B cell (primary cell): ENCODE data around the gene HES6. TPM values are rescaled to one million over a fixed set of nuclear protein-coding genes. Genes with fewer than 3 reads are reported as not detected.
A peak's percentile ranks its signal among the peaks of the same experiment; 100 is the strongest.

ENCODE experiments used
- ATAC-seq: fragments of 200-7000 bp; cut with Tn5 transposase; one replicate; pipeline ENCODE4 v1.10.0; 2021; ENCODE audit warnings: low read depth, mild to moderate bottlenecking, moderate number of reproducible peaks, moderate library complexity
- CTCF ChIA-PET: fragments of 350-600 bp; sonication (Branson Sonifier 250); formaldehyde crosslinking; loops from one replicate; lab custom pipeline; 2021; ENCODE audit warnings: antibody characterized with exemption, inconsistent platforms; lab: Charles Lee
- POLR2A ChIA-PET: fragments of 350-600 bp; sonication (Branson Sonifier 250); formaldehyde crosslinking; loops from one replicate; lab custom pipeline; 2021; ENCODE audit warnings: antibody characterized with exemption; lab: Charles Lee
- DNase-seq: peaks from one replicate; pipeline ENCODE4 v3.0.0; 2013
- H2AFZ ChIP-seq: 2 replicates; pipeline ENCODE4 v1.6.1; 2012; ENCODE audit warnings: mild to moderate bottlenecking, low read depth, low read length; ENCODE audit not compliant: insufficient read depth, poor library complexity, severe bottlenecking
- H3K27ac ChIP-seq, 2 donors: 1 replicate in 1 of 2; 2 replicates in 1 of 2; pipeline ENCODE4 v1.5.1; 2012 to 2013; ENCODE audit warnings: low read length in 2 of 2, mild to moderate bottlenecking in 2 of 2, moderate library complexity in 1 of 2
- H3K27me3 ChIP-seq, 4 experiments: fragments of 200-600 bp in 1 of 4; sonication (generic) in 1 of 4; replicated peaks in 1 of 4; 1 replicate in 2 of 4; 2 replicates in 2 of 4; pipeline versions ENCODE4 v1.6.1 to v1.7.0; 2013 to 2016; ENCODE audit warnings: low read length in 3 of 4, mild to moderate bottlenecking in 2 of 4, mixed read lengths in 1 of 4, moderate library complexity in 1 of 4; ENCODE audit not compliant: insufficient read depth in 4 of 4, control insufficient read depth in 3 of 4; ENCODE audit errors: control extremely low read depth in 1 of 4
- H3K36me3 ChIP-seq, 2 experiments: replicated peaks in 1 of 2; 1 replicate in 1 of 2; 2 replicates in 1 of 2; pipeline versions ENCODE4 v1.6.1 to v1.7.1; 2013; ENCODE audit warnings: low read length in 1 of 2; ENCODE audit not compliant: insufficient read depth in 2 of 2, control insufficient read depth in 1 of 2; ENCODE audit errors: control extremely low read depth in 1 of 2, extremely low read depth in 1 of 2
- H3K4me1 ChIP-seq, 2 donors: fragments of 200-600 bp in 1 of 2; sonication (generic) in 1 of 2; 1 replicate in 1 of 2; 2 replicates in 1 of 2; pipeline versions ENCODE4 v1.5.1 to v1.6.1; 2013 to 2017; ENCODE audit warnings: low read length in 2 of 2; ENCODE audit not compliant: control insufficient read depth in 2 of 2, insufficient read depth in 2 of 2
- H3K4me2 ChIP-seq: replicated peaks from 2 replicates; pipeline ENCODE3; 2012; ENCODE audit warnings: mild to moderate bottlenecking, low read depth, low read length; ENCODE audit not compliant: poor library complexity, severe bottlenecking
- H3K4me3 ChIP-seq, 5 experiments: fragments of 200-600 bp in 1 of 5; sonication (generic) in 1 of 5; 1 replicate in 3 of 5; 2 replicates in 2 of 5; pipeline versions ENCODE4 v1.5.1 to v1.7.0; 2011 to 2016; ENCODE audit warnings: low read length in 4 of 5, mild to moderate bottlenecking in 4 of 5, low read depth in 2 of 5, control low read depth in 1 of 5, moderate library complexity in 1 of 5; ENCODE audit not compliant: insufficient read depth in 1 of 5; ENCODE audit errors: control extremely low read depth in 1 of 5, extremely low read depth in 1 of 5
- H3K79me2 ChIP-seq: fragments of 200-600 bp; sonication (generic); one replicate; pipeline ENCODE4 v1.6.0; 2016; ENCODE audit warnings: low read length; ENCODE audit not compliant: control insufficient read depth, insufficient read depth
- H3K9ac ChIP-seq: fragments of 200-600 bp; sonication (generic); 2 replicates; pipeline ENCODE4 v1.6.1; 2017; ENCODE audit warnings: mild to moderate bottlenecking, low read length, moderate library complexity
- H3K9me3 ChIP-seq, 3 donors: one replicate each; pipeline versions ENCODE4 v1.6.1 to v1.7.1; 2013; ENCODE audit warnings: low read length in 2 of 3; ENCODE audit not compliant: control insufficient read depth in 2 of 3, insufficient read depth in 1 of 3; ENCODE audit errors: control extremely low read depth in 1 of 3
- H4K20me1 ChIP-seq: 2 replicates; pipeline ENCODE4 v1.6.0; 2012; ENCODE audit warnings: mild to moderate bottlenecking, low read length; ENCODE audit not compliant: insufficient read depth, control insufficient read depth, poor library complexity, severe bottlenecking
- H3K27ac Mint-ChIP-seq: one replicate; pipeline ENCODE4 v1.8.0; 2021; ENCODE audit warnings: mixed read lengths
- H3K27me3 Mint-ChIP-seq: one replicate; pipeline ENCODE4 v1.8.0; 2021; ENCODE audit warnings: mixed read lengths
- H3K4me1 Mint-ChIP-seq: one replicate; pipeline ENCODE4 v1.8.0; 2021; ENCODE audit warnings: mixed read lengths
- H3K4me3 Mint-ChIP-seq: one replicate; pipeline ENCODE4 v1.8.0; 2021; ENCODE audit warnings: mixed read lengths
- H3K9me3 Mint-ChIP-seq: one replicate; pipeline ENCODE4 v1.8.0; 2022; ENCODE audit warnings: mixed read lengths; ENCODE audit not compliant: insufficient read depth
- EZH2 ChIP-seq: IDR thresholded peaks from 2 replicates; pipeline ENCODE4 v1.6.1; 2012; ENCODE audit warnings: borderline replicate concordance, low read depth, mild to moderate bottlenecking, moderate library complexity, low read length; ENCODE audit not compliant: insufficient read depth, poor library complexity, severe bottlenecking
- WGBS: methylation state at CpG from one replicate; pipeline ENCODE4 v1.1.5; 2013; ENCODE audit warnings: missing lambda C conversion rate; ENCODE audit not compliant: insufficient coverage; 5-methylcytosine and 5-hydroxymethylcytosine counted together
- intact Hi-C: fragments of 100-400 bp; cut with micrococcal nuclease; formaldehyde crosslinking; loops from one replicate; pipeline ENCODE4 v1.10.0; 2022
- polyA plus RNA-seq: library from polyadenylated mRNA; depleted of rRNA; stranded (reverse); fragments of >200 nt; gene quantifications from 2 replicates; pipeline ENCODE4 v1.2.3, GENCODE V29; 2012
- total RNA-seq, 2 donors: library from RNA; stranded (reverse); fragments of 120-200 nt in 1 of 2; gene quantifications; 1 replicate in 1 of 2; 2 replicates in 1 of 2; pipeline versions ENCODE4 v1.2.3 to v1.2.4, GENCODE V29; 2013 to 2022
- TF ChIP-seq, protein P1 (sequence below): fragments of 200-600 bp; IDR thresholded peaks from one replicate; pipeline ENCODE4 v1.8.0; 2022; ENCODE audit warnings: antibody characterized with exemption, mild to moderate bottlenecking

Gene HES6
- total and polyA plus RNA-seq, 2 donors (not counting 1 experiment from before 2014, with no cell fraction given) = 6.5 to 14.3 TPM

DNA sequence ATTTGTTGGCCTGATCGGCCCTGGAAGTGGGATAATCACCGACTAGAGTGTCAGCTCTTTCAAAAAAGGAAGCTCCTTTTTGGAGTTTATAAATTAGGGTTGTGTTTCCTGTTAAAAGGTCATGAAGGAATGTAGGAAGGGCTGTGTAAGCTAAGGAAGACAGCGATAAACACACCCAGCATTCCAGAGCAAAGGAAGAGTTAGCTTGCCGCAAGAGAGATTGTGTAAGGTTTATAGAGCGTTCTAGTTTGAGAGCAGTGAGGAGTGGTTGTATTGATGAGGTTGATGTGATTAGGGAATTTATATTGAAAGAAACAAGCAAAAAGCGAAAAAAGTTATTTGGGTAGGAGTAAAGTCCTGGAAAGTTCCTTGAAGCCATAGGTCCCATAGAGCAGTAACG, 32.8 kb downstream of the HES6 start:
- intact Hi-C loops = no loop called here
- ATAC-seq (no peak), DNase-seq (no peak)
- Histone ChIP-seq H3K4me2 (no peak overlapping the region), H2AFZ (no peak overlapping the region), H3K27me3 (peaks cover 0 to 8% (median 4%) of the 10 kb centered on the region in 4 experiments), H3K4me3 (no peak overlapping the region), H3K79me2 (peaks cover 11% of the 10 kb centered on the region), H4K20me1 (peaks cover 9% of the 10 kb centered on the region), H3K9me3 (peaks cover 0 to 3% (median 0%) of the 10 kb centered on the region in 3 donors), H3K4me1 (peaks cover 14 to 19% of the 10 kb centered on the region in 2 donors), H3K9ac (no peak overlapping the region), H3K27ac (no peak overlapping the region), H3K36me3 (no peaks in the 10 kb centered on the region)
- H3K9me3 Mint-ChIP-seq = no peaks in the 10 kb centered on the region
- ChIA-PET CTCF (interaction anchor here (1.0 kb wide), 1 partner anchor 56 kb away, joined by 3 read pairs; no protein-coding TSS in a partner anchor), POLR2A (no interaction called here)
- peaks cover 20% of the 10 kb centered on the region for H3K4me1 Mint-ChIP-seq
- H3K27me3 Mint-ChIP-seq = no peaks in the 10 kb centered on the region
- 80% methylated on average over 5 of the region's 7 CpGs for WGBS
- TF ChIP-seq EZH2 = no peak
- TF ChIP-seq, protein P1, sequence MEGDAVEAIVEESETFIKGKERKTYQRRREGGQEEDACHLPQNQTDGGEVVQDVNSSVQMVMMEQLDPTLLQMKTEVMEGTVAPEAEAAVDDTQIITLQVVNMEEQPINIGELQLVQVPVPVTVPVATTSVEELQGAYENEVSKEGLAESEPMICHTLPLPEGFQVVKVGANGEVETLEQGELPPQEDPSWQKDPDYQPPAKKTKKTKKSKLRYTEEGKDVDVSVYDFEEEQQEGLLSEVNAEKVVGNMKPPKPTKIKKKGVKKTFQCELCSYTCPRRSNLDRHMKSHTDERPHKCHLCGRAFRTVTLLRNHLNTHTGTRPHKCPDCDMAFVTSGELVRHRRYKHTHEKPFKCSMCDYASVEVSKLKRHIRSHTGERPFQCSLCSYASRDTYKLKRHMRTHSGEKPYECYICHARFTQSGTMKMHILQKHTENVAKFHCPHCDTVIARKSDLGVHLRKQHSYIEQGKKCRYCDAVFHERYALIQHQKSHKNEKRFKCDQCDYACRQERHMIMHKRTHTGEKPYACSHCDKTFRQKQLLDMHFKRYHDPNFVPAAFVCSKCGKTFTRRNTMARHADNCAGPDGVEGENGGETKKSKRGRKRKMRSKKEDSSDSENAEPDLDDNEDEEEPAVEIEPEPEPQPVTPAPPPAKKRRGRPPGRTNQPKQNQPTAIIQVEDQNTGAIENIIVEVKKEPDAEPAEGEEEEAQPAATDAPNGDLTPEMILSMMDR = no peak
- H3K27ac Mint-ChIP-seq = no peak overlapping the region
- no peak overlapping the region for H3K4me3 Mint-ChIP-seq

DNA sequence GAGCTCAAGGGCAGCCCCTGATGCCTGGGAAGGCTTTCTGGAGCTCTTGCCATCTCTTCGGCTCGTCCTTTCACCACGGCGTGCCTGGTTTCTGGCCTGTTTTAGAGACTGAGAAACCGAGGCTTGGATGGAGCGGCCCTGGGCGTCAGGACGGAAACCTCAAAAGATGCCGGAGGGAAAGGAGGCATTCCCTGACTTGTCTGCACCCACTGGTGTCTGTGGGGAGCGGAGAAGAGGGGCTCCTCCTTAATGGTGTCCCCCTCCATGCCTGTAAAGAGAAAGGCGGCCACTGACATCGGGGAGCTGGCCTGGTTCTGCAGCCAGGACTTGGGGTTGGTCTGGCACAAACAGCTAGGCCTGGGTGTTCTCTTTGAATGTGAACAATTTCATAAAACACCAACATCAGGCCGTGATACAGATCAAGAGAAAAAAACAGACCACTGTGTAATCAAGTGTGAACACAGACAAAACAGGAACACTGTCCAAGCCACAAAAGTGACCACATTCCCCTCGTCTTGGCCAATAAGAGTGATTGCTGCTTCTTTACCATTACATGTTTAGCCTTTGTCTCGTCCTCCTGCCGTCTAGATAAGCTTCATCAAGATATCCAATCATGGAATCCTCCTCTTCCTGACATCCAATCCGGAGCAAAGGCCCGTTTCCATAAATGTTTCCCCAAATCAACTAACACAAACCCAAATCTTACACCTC, 35.7 kb downstream of the HES6 start:
- CTCF ChIA-PET = interaction anchor here (1.5 kb wide), 1 partner anchor 59 kb away, joined by 5 read pairs; no protein-coding TSS in a partner anchor
- intact Hi-C loops = loop anchor here (1.0 to 2.0 kb wide), 6 partner anchors 27 to 238 kb away; no protein-coding TSS in a partner anchor
- 44% methylated on average over 14 of the region's 18 CpGs for WGBS

More for the DNA sequence above, 35.7 kb downstream of the HES6 start:
- TF ChIP-seq, protein P1 = no peak
- no peak for TF ChIP-seq EZH2
- Histone ChIP-seq H4K20me1 (peaks cover 38% of the 10 kb centered on the region), H3K36me3 (no peaks in the 10 kb centered on the region), H3K4me1 (peaks cover 23 to 28% of the 10 kb centered on the region in 2 donors), H2AFZ (peak overlapping the region; percentile 94), H3K4me3 (peak overlapping the region in 4 of 5 experiments; percentile 46 to 64 (median 60)), H3K27me3 (peaks cover 0 to 8% (median under 1%) of the 10 kb centered on the region in 4 experiments), H3K9me3 (peaks cover 0 to 3% (median 0%) of the 10 kb centered on the region in 3 donors), H3K9ac (peak overlapping the region; percentile 86), H3K27ac (peak overlapping the region; percentile 78 to 93), H3K4me2 (peak overlapping the region; percentile 93), H3K79me2 (peaks cover 40% of the 10 kb centered on the region)
- H3K9me3 Mint-ChIP-seq = no peaks in the 10 kb centered on the region
- H3K27me3 Mint-ChIP-seq = no peaks in the 10 kb centered on the region
- ATAC-seq (peak; percentile 6), DNase-seq (peak; percentile 47)
- H3K4me1 Mint-ChIP-seq = peaks cover 44% of the 10 kb centered on the region
- POLR2A ChIA-PET = interaction anchor here (0.6 to 1.3 kb wide), 4 partner anchors 30 to 143 kb away, joined by 3 to 9 read pairs (median 4); partner anchors contain the start of genes HES6 and SCLY
- peak overlapping the region; percentile 86 for H3K4me3 Mint-ChIP-seq
- peak overlapping the region; percentile 91 for H3K27ac Mint-ChIP-seq
